H1 (cell line): ENCODE results near the gene DIAPH1. TPM values are rescaled to one million over a fixed set of nuclear protein-coding genes. Genes with fewer than 3 reads are reported as not detected.

Experiments used
- CTCF ChIA-PET: fragments of 300-600 bp; sonication (Branson Sonifier 250); formaldehyde crosslinking; loops from one replicate; lab custom pipeline; 2021; ENCODE audit not compliant: partially characterized antibody; lab: Charles Lee
- POLR2A ChIA-PET: fragments of 300-600 bp; sonication (Branson Sonifier 250); formaldehyde crosslinking; loops from one replicate; lab custom pipeline; 2021; ENCODE audit warnings: inconsistent platforms; ENCODE audit not compliant: partially characterized antibody; lab: Charles Lee
- DNase-seq, 2 experiments: peaks; one replicate each; pipeline versions ENCODE4 v3.0.0 to v3.0.0-alpha.2; 2010 to 2022; ENCODE audit warnings: low spot score in 2 of 2, low read depth in 1 of 2, mixed read lengths in 1 of 2
- FAIRE-seq: peaks from 2 replicates; lab custom pipeline; 2011; peaks lifted over from hg19 to GRCh38; lab: Jason Lieb, UNC
- H2AFZ ChIP-seq: 2 replicates; pipeline ENCODE4 v1.8.1; 2012; ENCODE audit warnings: low read length, inconsistent platforms
- H2AK5ac ChIP-seq: 2 replicates; pipeline ENCODE4 v1.6.1; 2013; ENCODE audit warnings: low read depth, low read length
- H2BK120ac ChIP-seq: replicated peaks from 2 replicates; pipeline ENCODE3; 2013; ENCODE audit warnings: low read depth, low read length, inconsistent platforms
- H2BK12ac ChIP-seq: 2 replicates; pipeline ENCODE4 v1.6.1; 2013; ENCODE audit warnings: low read depth, low read length
- H2BK15ac ChIP-seq: 2 replicates; pipeline ENCODE4 v1.6.1; 2013; ENCODE audit warnings: low read length
- H2BK20ac ChIP-seq: 2 replicates; pipeline ENCODE4 v1.6.1; 2013; ENCODE audit warnings: low read length
- H2BK5ac ChIP-seq: 2 replicates; pipeline ENCODE4 v1.6.1; 2013; ENCODE audit warnings: low read depth, low read length
- H3K14ac ChIP-seq: 2 replicates; pipeline ENCODE4 v1.6.1; 2013; ENCODE audit warnings: inconsistent platforms; ENCODE audit not compliant: insufficient read length
- H3K18ac ChIP-seq: 2 replicates; pipeline ENCODE4 v1.6.1; 2013; ENCODE audit warnings: low read length; ENCODE audit errors: extremely low read depth
- H3K23ac ChIP-seq: 2 replicates; pipeline ENCODE4 v1.6.1; 2013; ENCODE audit warnings: inconsistent platforms; ENCODE audit not compliant: insufficient read length
- H3K23me2 ChIP-seq: 2 replicates; pipeline ENCODE4 v1.6.1; 2013; ENCODE audit warnings: low read depth, low read length
- H3K27ac ChIP-seq: 2 replicates; pipeline ENCODE4 v1.6.1; 2011; ENCODE audit warnings: low read depth, low read length, inconsistent platforms
- H3K27me3 ChIP-seq, 4 experiments: replicated peaks in 1 of 4; 1 replicate in 1 of 4; 2 replicates in 3 of 4; pipeline versions ENCODE4 v1.6.1 to v1.8.1; 2011 to 2013; ENCODE audit warnings: low read length in 3 of 4, mild to moderate bottlenecking in 3 of 4, inconsistent platforms in 2 of 4, mixed read lengths in 2 of 4, moderate library complexity in 1 of 4; ENCODE audit not compliant: control insufficient read depth in 3 of 4, insufficient read depth in 3 of 4; ENCODE audit errors: extremely low read depth in 1 of 4
- H3K36me3 ChIP-seq, 4 experiments: 2 replicates each; pipeline versions ENCODE4 v1.6.1 to v1.8.1; 2011 to 2013; ENCODE audit warnings: mild to moderate bottlenecking in 4 of 4, low read length in 3 of 4, moderate library complexity in 2 of 4, control low read depth in 1 of 4, inconsistent platforms in 1 of 4; ENCODE audit not compliant: insufficient read depth in 4 of 4, control insufficient read depth in 2 of 4
- H3K4ac ChIP-seq: replicated peaks from 2 replicates; pipeline ENCODE3; 2013; ENCODE audit warnings: low read length, low read depth, mixed read lengths, inconsistent platforms; ENCODE audit not compliant: insufficient read length
- H3K4me1 ChIP-seq, 4 experiments: replicated peaks in 1 of 4; 1 replicate in 1 of 4; 2 replicates in 3 of 4; pipeline versions ENCODE4 v1.6.1 to v1.8.1; 2011 to 2013; ENCODE audit warnings: low read length in 3 of 4, inconsistent platforms in 2 of 4, mixed read lengths in 1 of 4; ENCODE audit not compliant: insufficient read depth in 4 of 4, control insufficient read depth in 3 of 4
- H3K4me2 ChIP-seq, 2 experiments: 2 replicates each; pipeline versions ENCODE4 v1.6.1 to v1.8.1; 2011 to 2013; ENCODE audit warnings: low read depth in 2 of 2, low read length in 2 of 2, control low read depth in 1 of 2, inconsistent platforms in 1 of 2, mild to moderate bottlenecking in 1 of 2; ENCODE audit not compliant: insufficient read depth in 1 of 2
- H3K4me3 ChIP-seq, 4 experiments: fragments of 200-600, 300-600 bp in 1 of 4; sonication (generic), shearing (Covaris generic), sonication (Bioruptor Twin) in 1 of 4; 2 replicates each; pipeline versions ENCODE4 v1.5.1 to v1.8.1; 2011 to 2016; ENCODE audit warnings: low read length in 4 of 4, low read depth in 3 of 4, control low read depth in 2 of 4, inconsistent platforms in 2 of 4, mild to moderate bottlenecking in 2 of 4, mixed read lengths in 1 of 4, moderate library complexity in 1 of 4; ENCODE audit not compliant: insufficient read depth in 2 of 4; ENCODE audit errors: extremely low read depth in 1 of 4
- H3K56ac ChIP-seq: replicated peaks from 2 replicates; pipeline ENCODE3; 2013; ENCODE audit warnings: low read depth, mild to moderate bottlenecking, mixed read lengths, low read length, inconsistent platforms; ENCODE audit not compliant: insufficient read length
- H3K79me1 ChIP-seq: 2 replicates; pipeline ENCODE4 v1.6.1; 2013; ENCODE audit warnings: low read depth, low read length, control low read depth
- H3K79me2 ChIP-seq, 2 experiments: 2 replicates each; pipeline versions ENCODE4 v1.6.1 to v1.8.1; 2012 to 2013; ENCODE audit warnings: low read length in 2 of 2, mild to moderate bottlenecking in 2 of 2, inconsistent platforms in 1 of 2; ENCODE audit not compliant: insufficient read depth in 2 of 2, control insufficient read depth in 1 of 2
- H3K9ac ChIP-seq, 4 experiments: replicated peaks in 1 of 4; 1 replicate in 1 of 4; 2 replicates in 3 of 4; pipeline versions ENCODE4 v1.6.1 to v1.8.1; 2011 to 2013; ENCODE audit warnings: low read depth in 3 of 4, low read length in 3 of 4, control low read depth in 2 of 4, mild to moderate bottlenecking in 2 of 4, moderate library complexity in 2 of 4, inconsistent platforms in 1 of 4; ENCODE audit errors: extremely low read depth in 1 of 4
- H3K9me3 ChIP-seq, 2 experiments: 2 replicates each; pipeline versions ENCODE4 v1.6.1 to v1.8.1; 2012 to 2013; ENCODE audit warnings: mild to moderate bottlenecking in 2 of 2, moderate library complexity in 2 of 2, control low read depth in 1 of 2, inconsistent platforms in 1 of 2, low read depth in 1 of 2, low read length in 1 of 2, mixed read lengths in 1 of 2; ENCODE audit not compliant: insufficient read depth in 2 of 2
- H4K20me1 ChIP-seq, 2 experiments: replicated peaks in 1 of 2; 2 replicates each; pipeline versions ENCODE3 to v1.8.1; 2011 to 2013; ENCODE audit warnings: inconsistent platforms in 2 of 2, low read length in 2 of 2, mild to moderate bottlenecking in 1 of 2; ENCODE audit not compliant: insufficient read depth in 2 of 2, control insufficient read depth in 1 of 2
- H4K5ac ChIP-seq: 2 replicates; pipeline ENCODE4 v1.6.1; 2013; ENCODE audit warnings: low read length, low read depth, mixed read lengths, inconsistent platforms; ENCODE audit not compliant: insufficient read length
- H4K8ac ChIP-seq: 2 replicates; pipeline ENCODE4 v1.8.0; 2013; ENCODE audit warnings: mild to moderate bottlenecking, moderate library complexity, low read length, inconsistent platforms; ENCODE audit not compliant: insufficient read depth; ENCODE audit errors: extremely low read depth
- H4K91ac ChIP-seq: replicated peaks from 2 replicates; pipeline ENCODE3; 2013; ENCODE audit warnings: low read length, mixed read lengths, inconsistent platforms; ENCODE audit not compliant: insufficient read length
- CHD2 ChIP-seq: IDR thresholded peaks from 2 replicates; pipeline ENCODE4 v1.6.1; 2012; ENCODE audit warnings: low read length, improper control_type of control experiment
- JUND ChIP-seq: IDR thresholded peaks from 2 replicates; pipeline ENCODE4 v1.6.1; 2011; ENCODE audit warnings: mild to moderate bottlenecking, improper control_type of control experiment, low read length
- NANOG ChIP-seq: IDR thresholded peaks from 2 replicates; pipeline ENCODE4 v1.6.1; 2011; ENCODE audit warnings: low read length, low read depth, mild to moderate bottlenecking, inconsistent platforms; ENCODE audit not compliant: insufficient read depth, poor library complexity, severe bottlenecking
- RFX5 ChIP-seq: IDR thresholded peaks from 2 replicates; pipeline ENCODE4 v1.6.1; 2011; ENCODE audit warnings: low read depth, low read length, improper control_type of control experiment, borderline replicate concordance
- SUZ12 ChIP-seq: fragments of 200-600 bp; sonication (generic); IDR thresholded peaks from 2 replicates; pipeline ENCODE4 v1.6.1; 2012; ENCODE audit warnings: mild to moderate bottlenecking, inconsistent platforms, low read length, moderate library complexity, mixed read lengths
- WGBS, 2 experiments: shearing (Covaris generic) in 1 of 2; methylation state at CpG; one replicate each; pipeline versions ENCODE4 v1.1.6 to v1.1.7; 2013 to 2015; ENCODE audit warnings: low lambda C conversion rate in 2 of 2, mixed read lengths in 2 of 2, inconsistent platforms in 1 of 2, low coverage in 1 of 2, missing lambda C conversion rate in 1 of 2; ENCODE audit not compliant: insufficient replicate concordance in 2 of 2, insufficient coverage in 1 of 2, insufficient read length in 1 of 2; ENCODE audit errors: extremely low coverage in 1 of 2, missing lambda C conversion rate in 1 of 2; 5-methylcytosine and 5-hydroxymethylcytosine counted together
- polyA plus RNA-seq, 7 experiments: library from polyadenylated mRNA; depleted of rRNA in 3 of 7; stranded (reverse) in 5 of 7; unstranded in 2 of 7; fragments of >200 nt in 5 of 7; fragments of 200-250 nt in 2 of 7; gene quantifications; 1 replicate in 5 of 7; 2 replicates in 1 of 7; 4 replicates in 1 of 7; pipeline versions ENCODE4 v1.2.1 to v1.2.3, GENCODE V29; 2011 to 2013; ENCODE audit warnings: missing spikeins in 2 of 7, mixed read lengths in 2 of 7
- total RNA-seq: library from RNA; stranded (reverse); fragmentation: NEBNext Ultra II Directional; extraction: Animal tissue kit (Norgen Biotek cat#: 25700); gene quantifications from 2 replicates; pipeline ENCODE4 v1.2.1, GENCODE V29; 2021
- TF ChIP-seq, protein P1 (sequence below): IDR thresholded peaks from 2 replicates; pipeline ENCODE4 v1.6.1; 2012; ENCODE audit warnings: low read length, inconsistent platforms

Gene DIAPH1
- total and polyA plus RNA-seq, 2 of the 8 experiments (the other 6 are each of a cell fraction or from before 2014, with no cell fraction given) = 61.2 to 114 TPM

GRCh38 chr5:141618030-141618803 lies 583 bp downstream of the DIAPH1 start:
- Histone ChIP-seq H2BK15ac (no peak overlapping the region), H3K79me2 (peaks cover 8 to 43% of the 10 kb centered on the region in 2 experiments), H2BK12ac (no peak overlapping the region), H3K4me1 (peaks cover 0 to 4% (median 2%) of the 10 kb centered on the region in 4 experiments; a peak in 3 of 7 replicates), H4K91ac (no peak overlapping the region), H4K5ac (no peak overlapping the region), H2AFZ (no peak overlapping the region), H3K9me3 (no peaks in the 10 kb centered on the region), H3K36me3 (peaks cover 2 to 23% (median 16%) of the 10 kb centered on the region in 4 experiments; a peak in 7 of 8 replicates), H3K79me1 (no peaks in the 10 kb centered on the region; the same call in 1 of the 2 replicates), H3K23me2 (peaks cover 3% of the 10 kb centered on the region; the same call in 1 of the 2 replicates), H2BK20ac (no peak overlapping the region), H3K27me3 (no peaks in the 10 kb centered on the region), H3K27ac (peak overlapping the region; percentile 77), H2BK120ac (no peak overlapping the region), H3K9ac (peak overlapping the region; percentile 63 to 85 (median 67)), H3K4me2 (peak overlapping the region; percentile 93 to 99), H4K8ac (peak overlapping the region; percentile 68), H2AK5ac (no peak overlapping the region), H3K4me3 (peak overlapping the region; percentile 74 to 97 (median 84)), H2BK5ac (peak overlapping the region; percentile 53; the same call in 1 of the 2 replicates), H3K14ac (no peak overlapping the region), H3K56ac (peak overlapping the region; percentile 37), H3K4ac (no peak overlapping the region), H4K20me1 (peaks cover 0 to 4% of the 10 kb centered on the region in 2 experiments), H3K18ac (peak overlapping the region; percentile 32; the same call in 1 of the 2 replicates), H3K23ac (no peak overlapping the region)
- FAIRE-seq (peak; percentile 85), DNase-seq (peak in 1 of 2 experiments; percentile 76)
- 4% methylated on average over 17 of the region's 36 CpGs; no CpG with 5 or more reads in 1 of the 2 experiments for WGBS, 2 experiments
- ChIA-PET POLR2A (interaction anchor here (0.8 to 8.2 kb wide), 19 partner anchors 8 to 351 kb away, joined by 3 to 75 read pairs (median 6); partner anchors contain the start of genes FCHSD1, HDAC3 and RELL2), CTCF (interaction anchor here (0.8 to 11.4 kb wide), 18 partner anchors 9 to 351 kb away, joined by 3 to 150 read pairs (median 6); partner anchors contain the start of genes FCHSD1, HDAC3, RELL2 and RNF14)
- TF ChIP-seq NANOG = no peak
- TF ChIP-seq JUND = no peak
- TF ChIP-seq, protein P1, sequence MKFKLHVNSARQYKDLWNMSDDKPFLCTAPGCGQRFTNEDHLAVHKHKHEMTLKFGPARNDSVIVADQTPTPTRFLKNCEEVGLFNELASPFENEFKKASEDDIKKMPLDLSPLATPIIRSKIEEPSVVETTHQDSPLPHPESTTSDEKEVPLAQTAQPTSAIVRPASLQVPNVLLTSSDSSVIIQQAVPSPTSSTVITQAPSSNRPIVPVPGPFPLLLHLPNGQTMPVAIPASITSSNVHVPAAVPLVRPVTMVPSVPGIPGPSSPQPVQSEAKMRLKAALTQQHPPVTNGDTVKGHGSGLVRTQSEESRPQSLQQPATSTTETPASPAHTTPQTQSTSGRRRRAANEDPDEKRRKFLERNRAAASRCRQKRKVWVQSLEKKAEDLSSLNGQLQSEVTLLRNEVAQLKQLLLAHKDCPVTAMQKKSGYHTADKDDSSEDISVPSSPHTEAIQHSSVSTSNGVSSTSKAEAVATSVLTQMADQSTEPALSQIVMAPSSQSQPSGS = no peak
- TF ChIP-seq CHD2 = no peak
- TF ChIP-seq SUZ12 = no peak
- no peak for TF ChIP-seq RFX5
